GM23338 (cell line): Measurements from ENCODE around the gene ADGB. TPM values are rescaled to one million over a fixed set of nuclear protein-coding genes. Genes with fewer than 3 reads are reported as not detected.

Experiments used
- ATAC-seq: fragments of 200-7000 bp; cut with Tn5 transposase; 3 replicates; pipeline ENCODE4 v1.9.1; 2020
- DNase-seq: peaks from one replicate; pipeline ENCODE4 v3.0.0-alpha.2; 2015; ENCODE audit warnings: low spot score
- H2AFZ ChIP-seq: fragments of 200-600 bp; sonication (generic); 2 replicates; pipeline ENCODE4 v1.8.0; 2016; ENCODE audit warnings: antibody characterized with exemption, mild to moderate bottlenecking, moderate library complexity
- H3F3A ChIP-seq: fragments of 200-600 bp; sonication (generic); replicated peaks from 2 replicates; pipeline ENCODE4 v1.8.0; 2017; ENCODE audit warnings: antibody characterized with exemption, mixed run types, low read depth
- H3K27ac ChIP-seq: fragments of 200-600 bp; sonication (generic); 2 replicates; pipeline ENCODE4 v1.6.1; 2016; ENCODE audit warnings: low read depth
- H3K27me3 ChIP-seq: fragments of 200-600 bp; sonication (generic); 2 replicates; pipeline ENCODE4 v1.8.0; 2016; ENCODE audit warnings: mild to moderate bottlenecking, mixed run types, moderate library complexity; ENCODE audit not compliant: insufficient read depth
- H3K36me3 ChIP-seq: fragments of 200-600 bp; sonication (generic); 2 replicates; pipeline ENCODE4 v1.8.0; 2016; ENCODE audit warnings: mild to moderate bottlenecking; ENCODE audit not compliant: insufficient read depth
- H3K4me1 ChIP-seq: fragments of 200-600 bp; sonication (generic); 2 replicates; pipeline ENCODE4 v1.8.0; 2016; ENCODE audit warnings: mild to moderate bottlenecking, moderate library complexity; ENCODE audit not compliant: insufficient read depth
- H3K4me2 ChIP-seq: fragments of 200-600 bp; sonication (generic); 2 replicates; pipeline ENCODE4 v1.7.1; 2017; ENCODE audit warnings: mixed run types
- H3K4me3 ChIP-seq: fragments of 200-600 bp; sonication (generic); 2 replicates; pipeline ENCODE4 v1.6.1; 2016; ENCODE audit warnings: mixed run types
- H3K79me2 ChIP-seq: fragments of 200-600 bp; sonication (generic); replicated peaks from 2 replicates; pipeline ENCODE4 v1.8.0; 2017; ENCODE audit warnings: mild to moderate bottlenecking; ENCODE audit not compliant: insufficient read depth
- H3K9me2 ChIP-seq: fragments of 200-600 bp; sonication (generic); 2 replicates; pipeline ENCODE4 v1.8.0; 2017; ENCODE audit not compliant: insufficient read depth
- H4K20me1 ChIP-seq: fragments of 200-600 bp; sonication (generic); replicated peaks from 2 replicates; pipeline ENCODE4 v1.8.0; 2017; ENCODE audit warnings: mild to moderate bottlenecking; ENCODE audit not compliant: insufficient read depth
- H3K27ac Mint-ChIP-seq: 2 replicates; pipeline ENCODE4 v1.8.0; 2020; ENCODE audit warnings: inconsistent platforms, mild to moderate bottlenecking, moderate library complexity, mixed read lengths
- H3K27me3 Mint-ChIP-seq: 3 replicates; pipeline ENCODE4 v1.8.0; 2022; ENCODE audit warnings: low read depth, mild to moderate bottlenecking, moderate library complexity, mixed read lengths, inconsistent platforms; ENCODE audit not compliant: insufficient read depth, poor library complexity
- H3K36me3 Mint-ChIP-seq: 3 replicates; pipeline ENCODE4 v1.8.0; 2021; ENCODE audit warnings: low read depth, mild to moderate bottlenecking, inconsistent platforms, moderate library complexity, mixed read lengths
- H3K4me1 Mint-ChIP-seq: 3 replicates; pipeline ENCODE4 v1.8.0; 2020; ENCODE audit warnings: mild to moderate bottlenecking, inconsistent platforms, mixed read lengths
- H3K4me3 Mint-ChIP-seq: 3 replicates; pipeline ENCODE4 v1.8.0; 2021; ENCODE audit warnings: moderate library complexity, mild to moderate bottlenecking, inconsistent platforms, mixed read lengths
- H3K9me3 Mint-ChIP-seq: 3 replicates; pipeline ENCODE4 v1.8.0; 2020; ENCODE audit warnings: moderate library complexity, mild to moderate bottlenecking, inconsistent platforms, mixed read lengths
- CREB1 ChIP-seq: fragments of 250-450 bp; sonication (Bioruptor Pico); IDR thresholded peaks from 2 replicates; pipeline ENCODE4 v1.5.0; 2020; ENCODE audit warnings: low read depth, mild to moderate bottlenecking, moderate library complexity
- EZH2 ChIP-seq: fragments of 200-600 bp; sonication (generic); IDR thresholded peaks from one replicate; pipeline ENCODE4 v1.8.0; 2017; ENCODE audit warnings: antibody characterized with exemption, mild to moderate bottlenecking, low read depth; ENCODE audit not compliant: unreplicated experiment
- EZH2phosphoT487 ChIP-seq: fragments of 200-600 bp; sonication (generic); IDR thresholded peaks from one replicate; pipeline ENCODE4 v1.8.1; 2018; ENCODE audit warnings: antibody characterized with exemption; ENCODE audit not compliant: unreplicated experiment
- JUNB ChIP-seq: IDR thresholded peaks from one replicate; pipeline ENCODE4 v1.6.1; 2016; ENCODE audit warnings: antibody characterized with exemption; ENCODE audit not compliant: unreplicated experiment
- NANOG ChIP-seq: IDR thresholded peaks from 2 replicates; pipeline ENCODE4 v1.6.1; 2016; ENCODE audit warnings: antibody characterized with exemption, borderline replicate concordance
- POLR2AphosphoS5 ChIP-seq: IDR thresholded peaks from 2 replicates; pipeline ENCODE4 v1.6.1; 2016; ENCODE audit warnings: antibody characterized with exemption, low read depth
- STAT1 ChIP-seq: IDR thresholded peaks from one replicate; pipeline ENCODE4 v1.6.1; 2016; ENCODE audit warnings: antibody characterized with exemption; ENCODE audit not compliant: unreplicated experiment
- ZNF114 ChIP-seq: fragments of 250-450 bp; sonication (Bioruptor Pico); IDR thresholded peaks from 2 replicates; pipeline ENCODE4 v1.5.0; 2020; ENCODE audit warnings: mild to moderate bottlenecking, moderate library complexity
- ZNF331 ChIP-seq: fragments of 250-450 bp; sonication (Bioruptor Pico); IDR thresholded peaks from 2 replicates; pipeline ENCODE4 v1.5.0; 2020; ENCODE audit warnings: low read depth, mild to moderate bottlenecking, moderate library complexity
- polyA plus RNA-seq: library from polyadenylated mRNA; unstranded; fragments of >200 nt; fragmentation: Nextera tagmentation; extraction: Ambion mirVana; gene quantifications from 2 replicates; pipeline ENCODE4 v1.2.1, GENCODE V29; 2016
- total RNA-seq: library from RNA; depleted of rRNA; stranded (reverse); fragments of >200 nt; shearing (Covaris generic); gene quantifications from 2 replicates; pipeline ENCODE4 v1.2.3, GENCODE V29; 2014
- TF ChIP-seq, protein P1 (sequence below): IDR thresholded peaks from one replicate; pipeline ENCODE4 v1.6.1; 2018; ENCODE audit warnings: antibody characterized with exemption; ENCODE audit not compliant: unreplicated experiment
- TF ChIP-seq, protein P2 (sequence below): fragments of 250-450 bp; sonication (Bioruptor Pico); IDR thresholded peaks from 2 replicates; pipeline ENCODE4 v1.5.0; 2020; ENCODE audit warnings: mild to moderate bottlenecking, moderate library complexity
- TF ChIP-seq, protein P3 (sequence below), 2 experiments: fragments of 200-600 bp in 1 of 2; sonication (generic) in 1 of 2; conservative IDR thresholded peaks; 2 replicates each; pipeline versions ENCODE4 v1.5.1 to v1.6.1; 2016 to 2017; ENCODE audit warnings: antibody characterized with exemption in 2 of 2, low read depth in 2 of 2, mild to moderate bottlenecking in 2 of 2, moderate library complexity in 1 of 2
- TF ChIP-seq, protein P4 (sequence below): IDR thresholded peaks from 2 replicates; pipeline ENCODE4 v1.6.1; 2016; ENCODE audit warnings: antibody characterized with exemption

Gene ADGB
- total and polyA plus RNA-seq, 2 experiments from 2014 or later: not detected

DNA sequence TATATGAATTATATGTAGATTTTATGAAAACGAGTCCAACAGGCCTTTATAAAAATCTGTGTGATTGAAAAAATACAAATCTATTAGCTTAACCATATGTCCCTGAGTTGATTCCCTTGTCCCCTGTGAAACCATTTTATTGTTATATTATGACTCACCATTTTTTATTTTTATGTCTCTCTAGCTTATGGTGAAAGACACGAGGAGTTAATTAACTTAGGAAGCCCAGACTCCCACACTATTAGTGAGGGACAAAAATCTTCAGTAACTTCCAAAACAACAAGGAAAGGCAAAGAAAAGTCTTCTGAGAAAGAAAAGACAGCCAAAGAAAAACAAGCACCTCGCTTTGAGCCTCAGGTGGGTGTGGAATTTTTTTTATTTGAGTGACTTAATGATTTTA is 183.1 kb downstream of the ADGB start:
- Histone ChIP-seq H3F3A (no peaks in the 10 kb centered on the region), H3K9me2 (no peaks in the 10 kb centered on the region), H3K27me3 (no peaks in the 10 kb centered on the region), H3K4me2 (no peak overlapping the region), H3K36me3 (no peaks in the 10 kb centered on the region), H3K79me2 (no peaks in the 10 kb centered on the region), H2AFZ (no peak overlapping the region), H3K4me1 (no peaks in the 10 kb centered on the region; the same call in 1 of the 2 replicates), H3K4me3 (no peak overlapping the region), H4K20me1 (no peaks in the 10 kb centered on the region), H3K27ac (no peak overlapping the region)
- Mint-ChIP-seq H3K4me1 (peaks cover 12% of the 10 kb centered on the region), H3K27me3 (no peaks in the 10 kb centered on the region), H3K4me3 (no peak overlapping the region), H3K9me3 (no peaks in the 10 kb centered on the region; the same call in 2 of the 3 replicates), H3K27ac (no peak overlapping the region), H3K36me3 (no peaks in the 10 kb centered on the region)
- DNase-seq: no peak
- no peak for TF ChIP-seq JUNB
- TF ChIP-seq ZNF331 (CRISPR knock-in tag): no peak
- TF ChIP-seq, protein P1, sequence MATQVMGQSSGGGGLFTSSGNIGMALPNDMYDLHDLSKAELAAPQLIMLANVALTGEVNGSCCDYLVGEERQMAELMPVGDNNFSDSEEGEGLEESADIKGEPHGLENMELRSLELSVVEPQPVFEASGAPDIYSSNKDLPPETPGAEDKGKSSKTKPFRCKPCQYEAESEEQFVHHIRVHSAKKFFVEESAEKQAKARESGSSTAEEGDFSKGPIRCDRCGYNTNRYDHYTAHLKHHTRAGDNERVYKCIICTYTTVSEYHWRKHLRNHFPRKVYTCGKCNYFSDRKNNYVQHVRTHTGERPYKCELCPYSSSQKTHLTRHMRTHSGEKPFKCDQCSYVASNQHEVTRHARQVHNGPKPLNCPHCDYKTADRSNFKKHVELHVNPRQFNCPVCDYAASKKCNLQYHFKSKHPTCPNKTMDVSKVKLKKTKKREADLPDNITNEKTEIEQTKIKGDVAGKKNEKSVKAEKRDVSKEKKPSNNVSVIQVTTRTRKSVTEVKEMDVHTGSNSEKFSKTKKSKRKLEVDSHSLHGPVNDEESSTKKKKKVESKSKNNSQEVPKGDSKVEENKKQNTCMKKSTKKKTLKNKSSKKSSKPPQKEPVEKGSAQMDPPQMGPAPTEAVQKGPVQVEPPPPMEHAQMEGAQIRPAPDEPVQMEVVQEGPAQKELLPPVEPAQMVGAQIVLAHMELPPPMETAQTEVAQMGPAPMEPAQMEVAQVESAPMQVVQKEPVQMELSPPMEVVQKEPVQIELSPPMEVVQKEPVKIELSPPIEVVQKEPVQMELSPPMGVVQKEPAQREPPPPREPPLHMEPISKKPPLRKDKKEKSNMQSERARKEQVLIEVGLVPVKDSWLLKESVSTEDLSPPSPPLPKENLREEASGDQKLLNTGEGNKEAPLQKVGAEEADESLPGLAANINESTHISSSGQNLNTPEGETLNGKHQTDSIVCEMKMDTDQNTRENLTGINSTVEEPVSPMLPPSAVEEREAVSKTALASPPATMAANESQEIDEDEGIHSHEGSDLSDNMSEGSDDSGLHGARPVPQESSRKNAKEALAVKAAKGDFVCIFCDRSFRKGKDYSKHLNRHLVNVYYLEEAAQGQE: no peak
- no peak for TF ChIP-seq STAT1
- no peak for TF ChIP-seq POLR2AphosphoS5
- no peak for TF ChIP-seq NANOG
- TF ChIP-seq, protein P2, sequence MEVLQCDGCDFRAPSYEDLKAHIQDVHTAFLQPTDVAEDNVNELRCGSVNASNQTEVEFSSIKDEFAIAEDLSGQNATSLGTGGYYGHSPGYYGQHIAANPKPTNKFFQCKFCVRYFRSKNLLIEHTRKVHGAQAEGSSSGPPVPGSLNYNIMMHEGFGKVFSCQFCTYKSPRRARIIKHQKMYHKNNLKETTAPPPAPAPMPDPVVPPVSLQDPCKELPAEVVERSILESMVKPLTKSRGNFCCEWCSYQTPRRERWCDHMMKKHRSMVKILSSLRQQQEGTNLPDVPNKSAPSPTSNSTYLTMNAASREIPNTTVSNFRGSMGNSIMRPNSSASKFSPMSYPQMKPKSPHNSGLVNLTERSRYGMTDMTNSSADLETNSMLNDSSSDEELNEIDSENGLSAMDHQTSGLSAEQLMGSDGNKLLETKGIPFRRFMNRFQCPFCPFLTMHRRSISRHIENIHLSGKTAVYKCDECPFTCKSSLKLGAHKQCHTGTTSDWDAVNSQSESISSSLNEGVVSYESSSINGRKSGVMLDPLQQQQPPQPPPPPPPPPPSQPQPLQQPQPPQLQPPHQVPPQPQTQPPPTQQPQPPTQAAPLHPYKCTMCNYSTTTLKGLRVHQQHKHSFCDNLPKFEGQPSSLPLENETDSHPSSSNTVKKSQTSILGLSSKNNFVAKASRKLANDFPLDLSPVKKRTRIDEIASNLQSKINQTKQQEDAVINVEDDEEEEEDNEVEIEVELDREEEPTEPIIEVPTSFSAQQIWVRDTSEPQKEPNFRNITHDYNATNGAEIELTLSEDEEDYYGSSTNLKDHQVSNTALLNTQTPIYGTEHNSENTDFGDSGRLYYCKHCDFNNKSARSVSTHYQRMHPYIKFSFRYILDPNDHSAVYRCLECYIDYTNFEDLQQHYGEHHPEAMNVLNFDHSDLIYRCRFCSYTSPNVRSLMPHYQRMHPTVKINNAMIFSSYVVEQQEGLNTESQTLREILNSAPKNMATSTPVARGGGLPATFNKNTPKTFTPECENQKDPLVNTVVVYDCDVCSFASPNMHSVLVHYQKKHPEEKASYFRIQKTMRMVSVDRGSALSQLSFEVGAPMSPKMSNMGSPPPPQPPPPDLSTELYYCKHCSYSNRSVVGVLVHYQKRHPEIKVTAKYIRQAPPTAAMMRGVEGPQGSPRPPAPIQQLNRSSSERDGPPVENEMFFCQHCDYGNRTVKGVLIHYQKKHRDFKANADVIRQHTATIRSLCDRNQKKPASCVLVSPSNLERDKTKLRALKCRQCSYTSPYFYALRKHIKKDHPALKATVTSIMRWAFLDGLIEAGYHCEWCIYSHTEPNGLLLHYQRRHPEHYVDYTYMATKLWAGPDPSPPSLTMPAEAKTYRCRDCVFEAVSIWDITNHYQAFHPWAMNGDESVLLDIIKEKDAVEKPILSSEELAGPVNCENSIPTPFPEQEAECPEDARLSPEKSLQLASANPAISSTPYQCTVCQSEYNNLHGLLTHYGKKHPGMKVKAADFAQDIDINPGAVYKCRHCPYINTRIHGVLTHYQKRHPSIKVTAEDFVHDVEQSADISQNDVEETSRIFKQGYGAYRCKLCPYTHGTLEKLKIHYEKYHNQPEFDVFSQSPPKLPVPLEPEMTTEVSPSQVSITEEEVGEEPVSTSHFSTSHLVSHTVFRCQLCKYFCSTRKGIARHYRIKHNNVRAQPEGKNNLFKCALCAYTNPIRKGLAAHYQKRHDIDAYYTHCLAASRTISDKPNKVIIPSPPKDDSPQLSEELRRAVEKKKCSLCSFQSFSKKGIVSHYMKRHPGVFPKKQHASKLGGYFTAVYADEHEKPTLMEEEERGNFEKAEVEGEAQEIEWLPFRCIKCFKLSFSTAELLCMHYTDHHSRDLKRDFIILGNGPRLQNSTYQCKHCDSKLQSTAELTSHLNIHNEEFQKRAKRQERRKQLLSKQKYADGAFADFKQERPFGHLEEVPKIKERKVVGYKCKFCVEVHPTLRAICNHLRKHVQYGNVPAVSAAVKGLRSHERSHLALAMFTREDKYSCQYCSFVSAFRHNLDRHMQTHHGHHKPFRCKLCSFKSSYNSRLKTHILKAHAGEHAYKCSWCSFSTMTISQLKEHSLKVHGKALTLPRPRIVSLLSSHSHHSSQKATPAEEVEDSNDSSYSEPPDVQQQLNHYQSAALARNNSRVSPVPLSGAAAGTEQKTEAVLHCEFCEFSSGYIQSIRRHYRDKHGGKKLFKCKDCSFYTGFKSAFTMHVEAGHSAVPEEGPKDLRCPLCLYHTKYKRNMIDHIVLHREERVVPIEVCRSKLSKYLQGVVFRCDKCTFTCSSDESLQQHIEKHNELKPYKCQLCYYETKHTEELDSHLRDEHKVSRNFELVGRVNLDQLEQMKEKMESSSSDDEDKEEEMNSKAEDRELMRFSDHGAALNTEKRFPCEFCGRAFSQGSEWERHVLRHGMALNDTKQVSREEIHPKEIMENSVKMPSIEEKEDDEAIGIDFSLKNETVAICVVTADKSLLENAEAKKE (CRISPR knock-in tag): no peak
- TF ChIP-seq CREB1 (CRISPR knock-in tag): no peak
- no peak for TF ChIP-seq EZH2phosphoT487
- TF ChIP-seq, protein P3, sequence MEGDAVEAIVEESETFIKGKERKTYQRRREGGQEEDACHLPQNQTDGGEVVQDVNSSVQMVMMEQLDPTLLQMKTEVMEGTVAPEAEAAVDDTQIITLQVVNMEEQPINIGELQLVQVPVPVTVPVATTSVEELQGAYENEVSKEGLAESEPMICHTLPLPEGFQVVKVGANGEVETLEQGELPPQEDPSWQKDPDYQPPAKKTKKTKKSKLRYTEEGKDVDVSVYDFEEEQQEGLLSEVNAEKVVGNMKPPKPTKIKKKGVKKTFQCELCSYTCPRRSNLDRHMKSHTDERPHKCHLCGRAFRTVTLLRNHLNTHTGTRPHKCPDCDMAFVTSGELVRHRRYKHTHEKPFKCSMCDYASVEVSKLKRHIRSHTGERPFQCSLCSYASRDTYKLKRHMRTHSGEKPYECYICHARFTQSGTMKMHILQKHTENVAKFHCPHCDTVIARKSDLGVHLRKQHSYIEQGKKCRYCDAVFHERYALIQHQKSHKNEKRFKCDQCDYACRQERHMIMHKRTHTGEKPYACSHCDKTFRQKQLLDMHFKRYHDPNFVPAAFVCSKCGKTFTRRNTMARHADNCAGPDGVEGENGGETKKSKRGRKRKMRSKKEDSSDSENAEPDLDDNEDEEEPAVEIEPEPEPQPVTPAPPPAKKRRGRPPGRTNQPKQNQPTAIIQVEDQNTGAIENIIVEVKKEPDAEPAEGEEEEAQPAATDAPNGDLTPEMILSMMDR (conservative IDR thresholded peaks at IDR 0.05; ENCODE audit: low read depth in 2 of 2): no peak
- TF ChIP-seq EZH2: no peak
- TF ChIP-seq, protein P4, sequence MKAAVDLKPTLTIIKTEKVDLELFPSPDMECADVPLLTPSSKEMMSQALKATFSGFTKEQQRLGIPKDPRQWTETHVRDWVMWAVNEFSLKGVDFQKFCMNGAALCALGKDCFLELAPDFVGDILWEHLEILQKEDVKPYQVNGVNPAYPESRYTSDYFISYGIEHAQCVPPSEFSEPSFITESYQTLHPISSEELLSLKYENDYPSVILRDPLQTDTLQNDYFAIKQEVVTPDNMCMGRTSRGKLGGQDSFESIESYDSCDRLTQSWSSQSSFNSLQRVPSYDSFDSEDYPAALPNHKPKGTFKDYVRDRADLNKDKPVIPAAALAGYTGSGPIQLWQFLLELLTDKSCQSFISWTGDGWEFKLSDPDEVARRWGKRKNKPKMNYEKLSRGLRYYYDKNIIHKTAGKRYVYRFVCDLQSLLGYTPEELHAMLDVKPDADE: no peak
- TF ChIP-seq ZNF114 (CRISPR knock-in tag): no peak
- no peak for ATAC-seq
